HEK293T (cell line): Measurements from ENCODE around the gene MX1.

Experiments
- ARNT ChIP-seq: fragments of 450-650 bp; IDR thresholded peaks from 2 replicates; pipeline ENCODE4 v1.6.1; 2017; ENCODE audit warnings: mild to moderate bottlenecking
- BHLHE40 ChIP-seq: fragments of 450-650 bp; IDR thresholded peaks from 2 replicates; pipeline ENCODE4 v1.6.1; 2016; ENCODE audit warnings: mild to moderate bottlenecking, moderate library complexity, borderline replicate concordance
- FOXA1 ChIP-seq: fragments of 450-650 bp; IDR thresholded peaks from 2 replicates; pipeline ENCODE4 v1.6.1; 2016; ENCODE audit warnings: mild to moderate bottlenecking
- FOXK2 ChIP-seq: fragments of 450-650 bp; IDR thresholded peaks from 2 replicates; pipeline ENCODE4 v1.6.1; 2016; ENCODE audit warnings: mild to moderate bottlenecking
- FOXM1 ChIP-seq: fragments of 450-650 bp; IDR thresholded peaks from 2 replicates; pipeline ENCODE4 v1.6.1; 2017; ENCODE audit warnings: mild to moderate bottlenecking, borderline replicate concordance
- HDGF ChIP-seq: fragments of 450-650 bp; IDR thresholded peaks from 2 replicates; pipeline ENCODE4 v1.6.1; 2017; ENCODE audit warnings: antibody characterized with exemption, borderline replicate concordance
- SUZ12 ChIP-seq: fragments of 450-650 bp; IDR thresholded peaks from 2 replicates; pipeline ENCODE4 v1.6.1; 2016; ENCODE audit warnings: mild to moderate bottlenecking
- TARDBP ChIP-seq: fragments of 450-650 bp; IDR thresholded peaks from 2 replicates; pipeline ENCODE4 v1.6.1; 2016

DNA sequence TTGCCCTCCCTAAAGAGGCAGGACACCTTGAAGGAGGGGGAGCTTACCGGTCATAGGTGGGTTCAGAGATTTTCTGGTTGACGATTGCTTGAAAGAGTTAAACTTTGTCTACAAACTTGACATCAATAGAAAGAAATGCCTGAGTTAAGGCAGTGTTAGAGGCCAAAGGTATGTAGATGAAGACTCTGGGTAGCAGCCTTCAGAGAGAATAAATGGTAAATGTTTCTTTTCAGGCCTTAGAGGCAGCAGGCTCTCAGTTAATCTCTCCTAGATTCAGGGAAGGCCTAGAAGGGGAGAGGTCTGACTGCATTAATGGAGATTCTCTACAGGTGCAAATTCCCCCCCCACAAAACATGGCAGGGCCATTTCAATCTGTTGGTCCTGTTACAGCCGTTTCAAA, 27.7 kb downstream of the MX1 start:
- TF ChIP-seq FOXK2: no peak
- TF ChIP-seq TARDBP: no peak
- no peak for TF ChIP-seq SUZ12
- no peak for TF ChIP-seq FOXM1
- no peak for TF ChIP-seq HDGF
- TF ChIP-seq BHLHE40: no peak
- no peak for TF ChIP-seq ARNT
- no peak for TF ChIP-seq FOXA1
